GM18526 (cell line): ENCODE results near the gene SLFNL1.

ENCODE experiments used
- POLR2A ChIP-seq: IDR thresholded peaks from 3 replicates; pipeline ENCODE4 v1.6.1; 2011; ENCODE audit not compliant: insufficient read length; ENCODE audit errors: extremely low read depth

The SLFNL1 gene

GRCh38 chr1:41009466-41009865 is 12.1 kb downstream of the SLFNL1 start:
- no peak for TF ChIP-seq POLR2A

GRCh38 chr1:41006942-41007865 is 14.3 kb downstream of the SLFNL1 start:
- no peak for TF ChIP-seq POLR2A

- TF ChIP-seq POLR2A = no peak
Observed at GRCh38 chr1:41005876-41006275, 15.6 kb downstream of the SLFNL1 start.

- no peak for TF ChIP-seq POLR2A
Observed at GRCh38 chr1:41003640-41004220, 17.8 kb downstream of the SLFNL1 start.

- TF ChIP-seq POLR2A = no peak
Observed at GRCh38 chr1:41003127-41003639, 18.3 kb downstream of the SLFNL1 start.

- no peak for TF ChIP-seq POLR2A
Observed at GRCh38 chr1:40998668-40999067, 22.9 kb downstream of the SLFNL1 start.

GRCh38 chr1:40997096-40997495 is 24.4 kb downstream of the SLFNL1 start:
- TF ChIP-seq POLR2A = no peak

GRCh38 chr1:40989066-40989465 is 32.5 kb downstream of the SLFNL1 start:
- no peak for TF ChIP-seq POLR2A

- no peak for TF ChIP-seq POLR2A
Observed at GRCh38 chr1:40988280-40988679, 33.2 kb downstream of the SLFNL1 start.

- TF ChIP-seq POLR2A = no peak
Observed at GRCh38 chr1:40987439-40988276, 33.9 kb downstream of the SLFNL1 start.

- TF ChIP-seq POLR2A = no peak
Observed at GRCh38 chr1:40986956-40987355, 34.6 kb downstream of the SLFNL1 start.

- no peak for TF ChIP-seq POLR2A
Observed at GRCh38 chr1:40986328-40986783, 35.2 kb downstream of the SLFNL1 start.

GRCh38 chr1:40985875-40986274 is 35.6 kb downstream of the SLFNL1 start:
- TF ChIP-seq POLR2A = no peak

- no peak for TF ChIP-seq POLR2A
Observed at GRCh38 chr1:40985161-40985560, 36.4 kb downstream of the SLFNL1 start.

- TF ChIP-seq POLR2A = no peak
Observed at GRCh38 chr1:40984531-40984930, 37.0 kb downstream of the SLFNL1 start.
